H1 (cell line): ENCODE measurements around the gene ENPP4. TPM values are rescaled to one million over a fixed set of nuclear protein-coding genes. Genes with fewer than 3 reads are reported as not detected.

Experiments
- CTCF ChIA-PET: fragments of 300-600 bp; sonication (Branson Sonifier 250); formaldehyde crosslinking; loops from one replicate; lab custom pipeline; 2021; ENCODE audit not compliant: partially characterized antibody; lab: Charles Lee
- POLR2A ChIA-PET: fragments of 300-600 bp; sonication (Branson Sonifier 250); formaldehyde crosslinking; loops from one replicate; lab custom pipeline; 2021; ENCODE audit warnings: inconsistent platforms; ENCODE audit not compliant: partially characterized antibody; lab: Charles Lee
- DNase-seq, 2 experiments: peaks; one replicate each; pipeline versions ENCODE4 v3.0.0 to v3.0.0-alpha.2; 2010 to 2022; ENCODE audit warnings: low spot score in 2 of 2, low read depth in 1 of 2, mixed read lengths in 1 of 2
- FAIRE-seq: peaks from 2 replicates; lab custom pipeline; 2011; peaks lifted over from hg19 to GRCh38; lab: Jason Lieb, UNC
- H2AFZ ChIP-seq: 2 replicates; pipeline ENCODE4 v1.8.1; 2012; ENCODE audit warnings: low read length, inconsistent platforms
- H2AK5ac ChIP-seq: 2 replicates; pipeline ENCODE4 v1.6.1; 2013; ENCODE audit warnings: low read depth, low read length
- H2BK120ac ChIP-seq: replicated peaks from 2 replicates; pipeline ENCODE3; 2013; ENCODE audit warnings: low read depth, low read length, inconsistent platforms
- H2BK12ac ChIP-seq: 2 replicates; pipeline ENCODE4 v1.6.1; 2013; ENCODE audit warnings: low read depth, low read length
- H2BK15ac ChIP-seq: 2 replicates; pipeline ENCODE4 v1.6.1; 2013; ENCODE audit warnings: low read length
- H2BK20ac ChIP-seq: 2 replicates; pipeline ENCODE4 v1.6.1; 2013; ENCODE audit warnings: low read length
- H2BK5ac ChIP-seq: 2 replicates; pipeline ENCODE4 v1.6.1; 2013; ENCODE audit warnings: low read depth, low read length
- H3K14ac ChIP-seq: 2 replicates; pipeline ENCODE4 v1.6.1; 2013; ENCODE audit warnings: inconsistent platforms; ENCODE audit not compliant: insufficient read length
- H3K18ac ChIP-seq: 2 replicates; pipeline ENCODE4 v1.6.1; 2013; ENCODE audit warnings: low read length; ENCODE audit errors: extremely low read depth
- H3K23ac ChIP-seq: 2 replicates; pipeline ENCODE4 v1.6.1; 2013; ENCODE audit warnings: inconsistent platforms; ENCODE audit not compliant: insufficient read length
- H3K23me2 ChIP-seq: 2 replicates; pipeline ENCODE4 v1.6.1; 2013; ENCODE audit warnings: low read depth, low read length
- H3K27ac ChIP-seq: 2 replicates; pipeline ENCODE4 v1.6.1; 2011; ENCODE audit warnings: low read depth, low read length, inconsistent platforms
- H3K27me3 ChIP-seq, 4 experiments: replicated peaks in 1 of 4; 1 replicate in 1 of 4; 2 replicates in 3 of 4; pipeline versions ENCODE4 v1.6.1 to v1.8.1; 2011 to 2013; ENCODE audit warnings: low read length in 3 of 4, mild to moderate bottlenecking in 3 of 4, inconsistent platforms in 2 of 4, mixed read lengths in 2 of 4, moderate library complexity in 1 of 4; ENCODE audit not compliant: control insufficient read depth in 3 of 4, insufficient read depth in 3 of 4; ENCODE audit errors: extremely low read depth in 1 of 4
- H3K36me3 ChIP-seq, 4 experiments: 2 replicates each; pipeline versions ENCODE4 v1.6.1 to v1.8.1; 2011 to 2013; ENCODE audit warnings: mild to moderate bottlenecking in 4 of 4, low read length in 3 of 4, moderate library complexity in 2 of 4, control low read depth in 1 of 4, inconsistent platforms in 1 of 4; ENCODE audit not compliant: insufficient read depth in 4 of 4, control insufficient read depth in 2 of 4
- H3K4ac ChIP-seq: replicated peaks from 2 replicates; pipeline ENCODE3; 2013; ENCODE audit warnings: low read length, low read depth, mixed read lengths, inconsistent platforms; ENCODE audit not compliant: insufficient read length
- H3K4me1 ChIP-seq, 4 experiments: replicated peaks in 1 of 4; 1 replicate in 1 of 4; 2 replicates in 3 of 4; pipeline versions ENCODE4 v1.6.1 to v1.8.1; 2011 to 2013; ENCODE audit warnings: low read length in 3 of 4, inconsistent platforms in 2 of 4, mixed read lengths in 1 of 4; ENCODE audit not compliant: insufficient read depth in 4 of 4, control insufficient read depth in 3 of 4
- H3K4me2 ChIP-seq, 2 experiments: 2 replicates each; pipeline versions ENCODE4 v1.6.1 to v1.8.1; 2011 to 2013; ENCODE audit warnings: low read depth in 2 of 2, low read length in 2 of 2, control low read depth in 1 of 2, inconsistent platforms in 1 of 2, mild to moderate bottlenecking in 1 of 2; ENCODE audit not compliant: insufficient read depth in 1 of 2
- H3K4me3 ChIP-seq, 4 experiments: fragments of 200-600, 300-600 bp in 1 of 4; sonication (generic), shearing (Covaris generic), sonication (Bioruptor Twin) in 1 of 4; 2 replicates each; pipeline versions ENCODE4 v1.5.1 to v1.8.1; 2011 to 2016; ENCODE audit warnings: low read length in 4 of 4, low read depth in 3 of 4, control low read depth in 2 of 4, inconsistent platforms in 2 of 4, mild to moderate bottlenecking in 2 of 4, mixed read lengths in 1 of 4, moderate library complexity in 1 of 4; ENCODE audit not compliant: insufficient read depth in 2 of 4; ENCODE audit errors: extremely low read depth in 1 of 4
- H3K56ac ChIP-seq: replicated peaks from 2 replicates; pipeline ENCODE3; 2013; ENCODE audit warnings: low read depth, mild to moderate bottlenecking, mixed read lengths, low read length, inconsistent platforms; ENCODE audit not compliant: insufficient read length
- H3K79me1 ChIP-seq: 2 replicates; pipeline ENCODE4 v1.6.1; 2013; ENCODE audit warnings: low read depth, low read length, control low read depth
- H3K79me2 ChIP-seq, 2 experiments: 2 replicates each; pipeline versions ENCODE4 v1.6.1 to v1.8.1; 2012 to 2013; ENCODE audit warnings: low read length in 2 of 2, mild to moderate bottlenecking in 2 of 2, inconsistent platforms in 1 of 2; ENCODE audit not compliant: insufficient read depth in 2 of 2, control insufficient read depth in 1 of 2
- H3K9ac ChIP-seq, 4 experiments: replicated peaks in 1 of 4; 1 replicate in 1 of 4; 2 replicates in 3 of 4; pipeline versions ENCODE4 v1.6.1 to v1.8.1; 2011 to 2013; ENCODE audit warnings: low read depth in 3 of 4, low read length in 3 of 4, control low read depth in 2 of 4, mild to moderate bottlenecking in 2 of 4, moderate library complexity in 2 of 4, inconsistent platforms in 1 of 4; ENCODE audit errors: extremely low read depth in 1 of 4
- H3K9me3 ChIP-seq, 2 experiments: 2 replicates each; pipeline versions ENCODE4 v1.6.1 to v1.8.1; 2012 to 2013; ENCODE audit warnings: mild to moderate bottlenecking in 2 of 2, moderate library complexity in 2 of 2, control low read depth in 1 of 2, inconsistent platforms in 1 of 2, low read depth in 1 of 2, low read length in 1 of 2, mixed read lengths in 1 of 2; ENCODE audit not compliant: insufficient read depth in 2 of 2
- H4K20me1 ChIP-seq, 2 experiments: replicated peaks in 1 of 2; 2 replicates each; pipeline versions ENCODE3 to v1.8.1; 2011 to 2013; ENCODE audit warnings: inconsistent platforms in 2 of 2, low read length in 2 of 2, mild to moderate bottlenecking in 1 of 2; ENCODE audit not compliant: insufficient read depth in 2 of 2, control insufficient read depth in 1 of 2
- H4K5ac ChIP-seq: 2 replicates; pipeline ENCODE4 v1.6.1; 2013; ENCODE audit warnings: low read length, low read depth, mixed read lengths, inconsistent platforms; ENCODE audit not compliant: insufficient read length
- H4K8ac ChIP-seq: 2 replicates; pipeline ENCODE4 v1.8.0; 2013; ENCODE audit warnings: mild to moderate bottlenecking, moderate library complexity, low read length, inconsistent platforms; ENCODE audit not compliant: insufficient read depth; ENCODE audit errors: extremely low read depth
- H4K91ac ChIP-seq: replicated peaks from 2 replicates; pipeline ENCODE3; 2013; ENCODE audit warnings: low read length, mixed read lengths, inconsistent platforms; ENCODE audit not compliant: insufficient read length
- BACH1 ChIP-seq: IDR thresholded peaks from 2 replicates; pipeline ENCODE4 v1.6.1; 2012; ENCODE audit warnings: low read length, improper control_type of control experiment
- BRCA1 ChIP-seq: IDR thresholded peaks from 2 replicates; pipeline ENCODE4 v1.6.1; 2012; ENCODE audit warnings: low read depth, low read length, improper control_type of control experiment
- CTBP2 ChIP-seq: IDR thresholded peaks from 2 replicates; pipeline ENCODE4 v1.7.0; 2011; ENCODE audit warnings: borderline replicate concordance, mild to moderate bottlenecking, moderate library complexity, mixed read lengths, low read length; ENCODE audit not compliant: insufficient read depth, insufficient read length
- HDAC2 ChIP-seq, 2 experiments: fragments of 300-600 bp in 1 of 2; sonication (generic) in 1 of 2; IDR thresholded peaks; 2 replicates each; pipeline ENCODE4 v1.6.1; 2011 to 2012; ENCODE audit warnings: low read depth in 2 of 2, low read length in 2 of 2, mild to moderate bottlenecking in 2 of 2, moderate library complexity in 2 of 2, borderline replicate concordance in 1 of 2, inconsistent platforms in 1 of 2
- JUN ChIP-seq: IDR thresholded peaks from 2 replicates; pipeline ENCODE4 v1.6.1; 2011; ENCODE audit warnings: low read depth, mild to moderate bottlenecking, improper control_type of control experiment, low read length
- YY1 ChIP-seq: IDR thresholded peaks from 2 replicates; pipeline ENCODE4 v1.6.1; 2011; ENCODE audit warnings: low read depth, mild to moderate bottlenecking, low read length
- ZNF274 ChIP-seq: IDR thresholded peaks from 2 replicates; pipeline ENCODE4 v1.7.0; 2012; ENCODE audit warnings: low read length, borderline replicate concordance; ENCODE audit errors: extremely low read depth
- WGBS, 2 experiments: shearing (Covaris generic) in 1 of 2; methylation state at CpG; one replicate each; pipeline versions ENCODE4 v1.1.6 to v1.1.7; 2013 to 2015; ENCODE audit warnings: low lambda C conversion rate in 2 of 2, mixed read lengths in 2 of 2, inconsistent platforms in 1 of 2, low coverage in 1 of 2, missing lambda C conversion rate in 1 of 2; ENCODE audit not compliant: insufficient replicate concordance in 2 of 2, insufficient coverage in 1 of 2, insufficient read length in 1 of 2; ENCODE audit errors: extremely low coverage in 1 of 2, missing lambda C conversion rate in 1 of 2; 5-methylcytosine and 5-hydroxymethylcytosine counted together
- polyA plus RNA-seq, 7 experiments: library from polyadenylated mRNA; depleted of rRNA in 3 of 7; stranded (reverse) in 5 of 7; unstranded in 2 of 7; fragments of >200 nt in 5 of 7; fragments of 200-250 nt in 2 of 7; gene quantifications; 1 replicate in 5 of 7; 2 replicates in 1 of 7; 4 replicates in 1 of 7; pipeline versions ENCODE4 v1.2.1 to v1.2.3, GENCODE V29; 2011 to 2013; ENCODE audit warnings: missing spikeins in 2 of 7, mixed read lengths in 2 of 7
- total RNA-seq: library from RNA; stranded (reverse); fragmentation: NEBNext Ultra II Directional; extraction: Animal tissue kit (Norgen Biotek cat#: 25700); gene quantifications from 2 replicates; pipeline ENCODE4 v1.2.1, GENCODE V29; 2021

Gene ENPP4
- total and polyA plus RNA-seq, 2 of the 8 experiments (the other 6 are each of a cell fraction or from before 2014, with no cell fraction given): 2.0 to 4.4 TPM

DNA sequence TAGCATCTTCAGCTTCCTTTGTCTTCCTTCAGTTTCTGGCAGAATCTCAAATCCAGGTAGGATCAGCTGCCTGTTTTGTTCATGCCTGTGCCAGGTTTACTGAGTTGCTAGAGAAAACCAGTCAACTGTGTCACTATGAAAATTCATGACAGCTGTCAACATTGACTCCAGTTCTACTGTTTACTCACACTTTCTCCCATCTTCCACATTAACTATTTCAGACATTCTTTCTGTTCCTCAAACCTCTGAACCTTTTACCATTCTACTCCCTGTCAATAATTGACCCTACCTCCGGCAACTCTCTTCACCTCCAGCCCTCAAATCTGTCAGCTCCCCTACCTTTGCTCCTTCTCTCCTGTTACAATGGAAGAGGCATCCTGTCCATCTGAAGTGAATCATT is 8.5 kb downstream of the ENPP4 start:
- 84% methylated on average over 1 of the region's 1 CpG; no CpG with 5 or more reads in 1 of the 2 experiments for WGBS, 2 experiments
- Histone ChIP-seq H2AFZ (no peak overlapping the region), H2BK15ac (no peak overlapping the region), H3K27ac (no peak overlapping the region), H2BK5ac (no peak overlapping the region), H3K9me3 (no peaks in the 10 kb centered on the region), H3K4me2 (no peak overlapping the region), H3K4me1 (peaks cover 0 to 2% (median under 1%) of the 10 kb centered on the region in 4 experiments; a peak in 4 of 7 replicates), H3K79me1 (no peaks in the 10 kb centered on the region), H3K9ac (no peak overlapping the region), H3K27me3 (no peaks in the 10 kb centered on the region), H2BK20ac (no peak overlapping the region), H2BK12ac (no peak overlapping the region), H3K36me3 (no peaks in the 10 kb centered on the region), H3K14ac (no peak overlapping the region), H3K4me3 (no peak overlapping the region), H4K20me1 (no peaks in the 10 kb centered on the region), H3K23ac (no peak overlapping the region), H2AK5ac (no peak overlapping the region), H3K4ac (no peak overlapping the region), H3K79me2 (no peaks in the 10 kb centered on the region), H3K23me2 (no peaks in the 10 kb centered on the region), H4K8ac (no peak overlapping the region), H4K5ac (no peak overlapping the region), H3K56ac (no peak overlapping the region), H4K91ac (no peak overlapping the region), H2BK120ac (no peak overlapping the region), H3K18ac (no peak overlapping the region)
- ChIA-PET POLR2A (no interaction called here), CTCF (interaction anchor here (0.6 to 1.4 kb wide), 3 partner anchors 9 to 57 kb away, joined by 3 read pairs; no protein-coding TSS in a partner anchor)
- DNase-seq: no peak
- FAIRE-seq: no peak
- TF ChIP-seq ZNF274 (no peak), YY1 (no peak), JUN (no peak), HDAC2 (IDR thresholded peaks at IDR 0.05; ENCODE audit: borderline replicate concordance in 1 of 2, low read depth in 2 of 2, low read length in 2 of 2) (no peak), BRCA1 (no peak), BACH1 (no peak), CTBP2 (no peak)
